Thoracic aorta (tissue), 2 donors: ENCODE measurements around the gene SETD1A. TPM values are rescaled to one million over a fixed set of nuclear protein-coding genes. Genes with fewer than 3 reads are reported as not detected.

Experiments used
- ATAC-seq: fragments of 150-250 bp; one replicate; pipeline ENCODE4 v1.8.0; 2017; ENCODE audit warnings: low read depth; ENCODE audit not compliant: insufficient number of reproducible peaks, low FRiP score
- DNase-seq: peaks from one replicate; pipeline ENCODE4 v3.0.0-alpha.2; 2020; ENCODE audit warnings: low spot score
- H3K27ac ChIP-seq, 2 donors: fragments of 200-600 bp; sonication (generic); 1 replicate in 1 of 2; 2 replicates in 1 of 2; pipeline ENCODE4 v1.5.1; 2016; ENCODE audit warnings: mild to moderate bottlenecking in 2 of 2, moderate library complexity in 2 of 2
- H3K27me3 ChIP-seq: fragments of 200-600 bp; sonication (generic); replicated peaks from 2 replicates; pipeline ENCODE4 v1.6.0; 2016; ENCODE audit warnings: mild to moderate bottlenecking; ENCODE audit not compliant: insufficient read depth
- H3K36me3 ChIP-seq: fragments of 200-600 bp; sonication (generic); one replicate; pipeline ENCODE4 v1.5.1; 2016
- H3K4me1 ChIP-seq, 2 donors: fragments of 200-600 bp; sonication (generic); 1 replicate in 1 of 2; 2 replicates in 1 of 2; pipeline versions ENCODE4 v1.5.1 to v1.6.0; 2016; ENCODE audit warnings: low read depth in 2 of 2, mild to moderate bottlenecking in 1 of 2; ENCODE audit not compliant: control insufficient read depth in 1 of 2
- H3K4me3 ChIP-seq: fragments of 200-600 bp; sonication (generic); 2 replicates; pipeline ENCODE4 v1.5.1; 2016; ENCODE audit warnings: mild to moderate bottlenecking
- H3K9me3 ChIP-seq: fragments of 200-600 bp; sonication (generic); 2 replicates; pipeline ENCODE4 v1.5.1; 2016
- total RNA-seq, 2 donors: library from RNA; depleted of rRNA; stranded (reverse); fragments of >200 nt; gene quantifications; one replicate each; pipeline versions ENCODE4 v1.1.0 to v1.2.3, GENCODE V29; 2016
- TF ChIP-seq, protein P1 (sequence below): fragments of 200-600 bp; sonication (generic); IDR thresholded peaks from one replicate; pipeline ENCODE4 v1.5.1; 2019; ENCODE audit warnings: antibody characterized with exemption

SETD1A gene
- total RNA-seq, 2 donors from 2014 or later = 7.4 to 14.6 TPM

DNA sequence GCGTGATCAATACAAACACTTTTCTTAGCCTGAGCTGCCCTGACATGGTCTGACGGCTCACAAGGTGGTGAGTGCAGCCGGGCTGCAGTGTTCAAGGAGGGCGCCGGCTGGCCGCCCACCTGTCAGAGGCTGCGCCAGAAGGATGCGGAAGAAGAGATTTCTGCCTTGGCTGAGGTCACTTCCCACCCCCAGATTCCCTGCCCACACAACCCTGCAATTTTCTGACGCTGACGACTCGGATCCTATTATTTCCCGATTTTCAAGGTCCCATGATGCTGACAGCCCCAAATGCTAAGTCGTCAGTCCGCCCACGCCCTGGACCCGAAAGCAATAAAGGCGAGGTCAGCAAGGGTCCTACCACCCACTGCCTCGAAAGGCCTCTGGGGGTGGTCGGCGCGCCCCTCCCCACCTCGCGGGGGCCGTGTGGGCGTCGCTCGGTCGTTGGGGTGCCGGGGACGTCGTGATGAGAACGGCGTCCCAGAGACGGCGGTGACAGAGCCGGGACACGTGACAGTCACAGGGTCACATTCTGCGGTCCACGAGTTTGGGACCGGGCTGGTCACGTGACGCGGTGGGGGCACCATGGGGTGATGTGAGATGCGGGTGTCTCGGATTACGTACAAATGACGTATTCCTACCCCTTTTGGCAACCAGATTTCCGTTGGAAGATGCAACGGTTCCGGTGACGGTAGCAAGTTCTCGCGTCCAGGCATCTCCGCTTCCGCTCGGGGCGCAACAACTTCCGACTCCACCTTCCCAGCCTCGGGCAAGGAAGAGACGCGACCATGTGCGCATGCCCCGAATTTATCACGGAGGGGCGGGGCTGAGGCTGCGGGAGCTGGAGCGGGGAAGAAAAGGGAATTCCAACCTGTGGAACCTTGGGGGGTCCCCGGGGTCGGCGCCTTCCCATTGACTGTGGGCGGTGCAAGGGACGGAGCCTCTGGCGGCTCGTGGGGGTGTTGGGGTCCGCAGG lies 75.5 kb downstream of the SETD1A start, which contains the start of gene STX4:
Gene STX4 (plus strand): TSS at position 823 of the 973 bp plus-strand sequence. CDS start 248 bp downstream, outside the sequence.
- H3K36me3 ChIP-seq = peaks cover 4% of the 10 kb centered on the region
- H3K4me1 ChIP-seq = peaks cover 11 to 22% of the 10 kb centered on the region in 2 donors
- peak; percentile 86 for ATAC-seq
- no peaks in the 10 kb centered on the region for H3K27me3 ChIP-seq
- TF ChIP-seq, protein P1, sequence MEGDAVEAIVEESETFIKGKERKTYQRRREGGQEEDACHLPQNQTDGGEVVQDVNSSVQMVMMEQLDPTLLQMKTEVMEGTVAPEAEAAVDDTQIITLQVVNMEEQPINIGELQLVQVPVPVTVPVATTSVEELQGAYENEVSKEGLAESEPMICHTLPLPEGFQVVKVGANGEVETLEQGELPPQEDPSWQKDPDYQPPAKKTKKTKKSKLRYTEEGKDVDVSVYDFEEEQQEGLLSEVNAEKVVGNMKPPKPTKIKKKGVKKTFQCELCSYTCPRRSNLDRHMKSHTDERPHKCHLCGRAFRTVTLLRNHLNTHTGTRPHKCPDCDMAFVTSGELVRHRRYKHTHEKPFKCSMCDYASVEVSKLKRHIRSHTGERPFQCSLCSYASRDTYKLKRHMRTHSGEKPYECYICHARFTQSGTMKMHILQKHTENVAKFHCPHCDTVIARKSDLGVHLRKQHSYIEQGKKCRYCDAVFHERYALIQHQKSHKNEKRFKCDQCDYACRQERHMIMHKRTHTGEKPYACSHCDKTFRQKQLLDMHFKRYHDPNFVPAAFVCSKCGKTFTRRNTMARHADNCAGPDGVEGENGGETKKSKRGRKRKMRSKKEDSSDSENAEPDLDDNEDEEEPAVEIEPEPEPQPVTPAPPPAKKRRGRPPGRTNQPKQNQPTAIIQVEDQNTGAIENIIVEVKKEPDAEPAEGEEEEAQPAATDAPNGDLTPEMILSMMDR = no peak
- H3K27ac ChIP-seq = peak within 1 kb of the TSS; percentile 98 to 99
- no peaks in the 10 kb centered on the region for H3K9me3 ChIP-seq
- peak; percentile 92 for DNase-seq
- H3K4me3 ChIP-seq = peak within 1 kb of the TSS; percentile 91

DNA sequence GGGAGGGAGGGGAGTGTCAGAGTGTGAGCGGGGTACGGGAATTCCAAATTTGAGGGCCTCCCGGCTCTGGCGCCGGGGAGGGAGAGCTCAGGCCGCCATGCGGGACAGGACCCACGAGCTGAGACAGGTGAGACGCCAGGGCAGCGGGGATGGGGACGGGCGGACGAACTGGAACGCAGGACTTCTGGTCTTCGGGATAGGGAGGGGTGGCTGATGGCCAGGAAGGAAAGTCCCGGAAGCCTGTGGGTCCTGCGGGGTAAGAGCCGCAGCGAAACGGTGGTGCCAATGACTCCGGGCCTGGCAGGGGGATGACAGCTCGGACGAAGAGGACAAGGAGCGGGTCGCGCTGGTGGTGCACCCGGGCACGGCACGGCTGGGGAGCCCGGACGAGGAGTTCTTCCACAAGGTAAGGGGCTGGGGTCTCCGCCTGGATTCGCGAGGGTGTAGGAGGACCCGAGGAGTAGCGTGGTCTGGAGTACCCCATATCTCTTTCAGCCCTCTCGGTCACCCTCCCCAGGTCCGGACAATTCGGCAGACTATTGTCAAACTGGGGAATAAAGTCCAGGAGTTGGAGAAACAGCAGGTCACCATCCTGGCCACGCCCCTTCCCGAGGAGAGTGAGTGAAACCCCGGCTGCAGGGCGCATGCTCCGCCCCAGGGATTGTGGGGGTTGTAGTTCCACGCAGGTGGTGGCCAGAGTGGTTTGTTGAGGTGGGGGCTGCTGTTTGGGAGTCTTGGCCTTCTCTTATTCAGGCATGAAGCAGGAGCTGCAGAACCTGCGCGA lies 76.3 kb downstream of the SETD1A start:
- H3K27ac ChIP-seq = peak overlapping the region; percentile 98 to 99
- no peaks in the 10 kb centered on the region for H3K9me3 ChIP-seq
- peaks cover 11 to 22% of the 10 kb centered on the region in 2 donors for H3K4me1 ChIP-seq
- peak; percentile 42 for ATAC-seq
- H3K4me3 ChIP-seq = peak overlapping the region; percentile 91
- DNase-seq = peak; percentile 84
- H3K27me3 ChIP-seq = no peaks in the 10 kb centered on the region
- TF ChIP-seq, protein P1 = no peak
- H3K36me3 ChIP-seq = peaks cover 13% of the 10 kb centered on the region

Other genes with a start within 250 kb of the SETD1A start
- gene PHKG2, start 209.3 kb upstream of the SETD1A start, total RNA-seq = 10 to 100 TPM; 25.6 to 26.4 TPM
- gene CFAP119, start 195.7 kb upstream of the SETD1A start, total RNA-seq = 1 to 10 TPM in 1 of 2 donors, under 1 TPM in 1; 0.27 to 1.2 TPM
- gene RNF40, start 195.4 kb upstream of the SETD1A start, total RNA-seq = 100 to 1,000 TPM; 109 to 112 TPM
- 10 to 100 TPM; 10.7 to 18.8 TPM for gene ZNF629, start 170.5 kb upstream of the SETD1A start, total RNA-seq
- gene BCL7C, start 63.7 kb upstream of the SETD1A start, total RNA-seq = 10 to 100 TPM; 35.6 to 55.2 TPM
- gene CTF1, start 61.1 kb upstream of the SETD1A start, total RNA-seq = 1 to 10 TPM; 3.8 TPM
- 10 to 100 TPM; 14.5 to 18.7 TPM for gene FBXL19, start 34.2 kb upstream of the SETD1A start, total RNA-seq
- 10 to 100 TPM; 19.0 to 35.7 TPM for gene ORAI3, start 8.7 kb upstream of the SETD1A start, total RNA-seq
- 10 to 100 TPM; 16.4 to 26.8 TPM for gene HSD3B7, start 27.5 kb downstream of the SETD1A start, total RNA-seq
- 1 to 10 TPM in 1 of 2 donors, under 1 TPM in 1; 0.68 to 1.6 TPM for gene STX1B, start 52.9 kb downstream of the SETD1A start, total RNA-seq
- 10 to 100 TPM; 39.3 to 50.5 TPM for gene STX4, start 75.8 kb downstream of the SETD1A start, total RNA-seq
- gene ZNF668, start 116.5 kb downstream of the SETD1A start, total RNA-seq = 10 to 100 TPM; 10.3 to 14.5 TPM
- 10 to 100 TPM; 10.2 to 17.9 TPM for gene ZNF646, start 116.7 kb downstream of the SETD1A start, total RNA-seq
- 10 to 100 TPM; 10.6 to 13.7 TPM for gene PRSS53, start 131.2 kb downstream of the SETD1A start, total RNA-seq
- gene VKORC1, start 137.0 kb downstream of the SETD1A start, total RNA-seq = 100 to 1,000 TPM in 1 of 2 donors, 10 to 100 TPM in 1; 88.7 to 187 TPM
- gene BCKDK, start 150.6 kb downstream of the SETD1A start, total RNA-seq = 10 to 100 TPM; 35.1 to 58.5 TPM
- gene KAT8, start 159.9 kb downstream of the SETD1A start, total RNA-seq = 10 to 100 TPM; 62.5 to 75.7 TPM
- not detected for gene PRSS8, start 178.0 kb downstream of the SETD1A start, total RNA-seq
- gene PRSS36, start 192.3 kb downstream of the SETD1A start, total RNA-seq = 10 to 100 TPM in 1 of 2 donors, 1 to 10 TPM in 1; 1.3 to 14.8 TPM
- 100 to 1,000 TPM in 1 of 2 donors, 10 to 100 TPM in 1; 63.9 to 141 TPM for gene FUS, start 222.4 kb downstream of the SETD1A start, total RNA-seq
- 10 to 100 TPM; 19.2 to 23.0 TPM for gene PYCARD, start 245.0 kb downstream of the SETD1A start, total RNA-seq